Panc1 (cell line): ENCODE data around the gene RMRP. TPM values are rescaled to one million over a fixed set of nuclear protein-coding genes. Genes with fewer than 3 reads are reported as not detected.
A peak's percentile ranks its signal among the peaks of the same experiment; 100 is the strongest.

Experiments
- ATAC-seq: fragments of 200-7000 bp; cut with Tn5 transposase; 2 replicates; pipeline ENCODE4 v1.9.1; 2020; ENCODE audit warnings: mild to moderate bottlenecking, moderate library complexity
- BruUV-seq: library from RNA; stranded (reverse); fragments of 400-500 nt; replicated peaks from 2 replicates; lab custom pipeline; 2021; lab: Mats Ljungman, UMichigan
- CTCF ChIA-PET: fragments of 300-600 bp; sonication (Branson Sonifier 250); formaldehyde crosslinking; loops from one replicate; lab custom pipeline; 2022; ENCODE audit warnings: antibody characterized with exemption; lab: Charles Lee
- POLR2A ChIA-PET: fragments of 300-600 bp; sonication (Branson Sonifier 250); formaldehyde crosslinking; loops from one replicate; lab custom pipeline; 2022; ENCODE audit warnings: antibody characterized with exemption; lab: Charles Lee
- DNase-seq: peaks from one replicate; pipeline ENCODE4 v3.0.0-alpha.2; 2010; ENCODE audit warnings: low read depth, low spot score
- H3K27ac ChIP-seq: 2 replicates; pipeline ENCODE4 v1.5.1; 2011; ENCODE audit warnings: mild to moderate bottlenecking, low read length, inconsistent platforms
- H3K27me3 ChIP-seq: fragments of 200-500 bp; sonication (Bioruptor generic); 2 replicates; pipeline ENCODE4 v1.6.0; 2014; ENCODE audit warnings: low read length, inconsistent platforms; ENCODE audit not compliant: control insufficient read depth, insufficient read depth
- H3K36me3 ChIP-seq: fragments of 200-500 bp; sonication (Bioruptor generic); 2 replicates; pipeline ENCODE4 v1.5.1; 2014; ENCODE audit warnings: inconsistent platforms, mild to moderate bottlenecking, low read length, moderate library complexity; ENCODE audit not compliant: control insufficient read depth, insufficient read depth
- H3K4me1 ChIP-seq: 2 replicates; pipeline ENCODE4 v1.5.1; 2011; ENCODE audit warnings: inconsistent platforms, mild to moderate bottlenecking, low read length, moderate library complexity; ENCODE audit not compliant: control insufficient read depth, insufficient read depth
- H3K4me3 ChIP-seq, 2 experiments: 2 replicates each; pipeline ENCODE4 v1.5.1; 2011 to 2012; ENCODE audit warnings: low read depth in 2 of 2, low read length in 2 of 2, mild to moderate bottlenecking in 2 of 2, inconsistent platforms in 1 of 2, moderate library complexity in 1 of 2
- H3K9me3 ChIP-seq: fragments of 200-500 bp; sonication (Bioruptor generic); 2 replicates; pipeline ENCODE4 v1.5.1; 2014; ENCODE audit warnings: low read depth, mild to moderate bottlenecking, inconsistent platforms, low read length, moderate library complexity; ENCODE audit not compliant: control insufficient read depth, insufficient read depth
- CTCF ChIP-seq: fragments of 450-650 bp; IDR thresholded peaks from 2 replicates; pipeline ENCODE4 v1.5.1; 2017; ENCODE audit warnings: mild to moderate bottlenecking
- POLR2AphosphoS5 ChIP-seq: IDR thresholded peaks from 2 replicates; pipeline ENCODE4 v1.6.1; 2012; ENCODE audit warnings: mild to moderate bottlenecking, low read depth, low read length, moderate library complexity
- SIN3A ChIP-seq: IDR thresholded peaks from 2 replicates; pipeline ENCODE4 v1.6.1; 2012; ENCODE audit warnings: low read depth, mild to moderate bottlenecking, low read length, moderate library complexity, borderline replicate concordance; ENCODE audit not compliant: insufficient read depth
- TCF7L2 ChIP-seq: IDR thresholded peaks from 2 replicates; pipeline ENCODE4 v1.6.1; 2011; ENCODE audit warnings: mild to moderate bottlenecking, low read depth, low read length, inconsistent platforms
- in situ Hi-C: cut with HindIII; loops from 2 replicates; pipeline ENCODE4 v1.10.0; 2016; ENCODE audit warnings: low sequenced_read_pairs, low pct_unique_long_range_greater_than_20kb
- intact Hi-C: fragments of 100-400 bp; cut with micrococcal nuclease; formaldehyde crosslinking; loops from one replicate; pipeline ENCODE4 v1.10.0; 2022; ENCODE audit not compliant: unreplicated experiment
- total RNA-seq: library from RNA; stranded (reverse); gene quantifications from one replicate; pipeline ENCODE4 v1.2.1, GENCODE V29; 2021; ENCODE audit not compliant: unreplicated experiment
- TF ChIP-seq, protein P1 (sequence below), 2 experiments: IDR thresholded peaks; 2 replicates each; pipeline ENCODE4 v1.6.1; 2011 to 2012; ENCODE audit warnings: low read depth in 2 of 2, control low read depth in 1 of 2, low read length in 1 of 2, mild to moderate bottlenecking in 1 of 2, moderate library complexity in 1 of 2; ENCODE audit not compliant: insufficient read depth in 1 of 2

The RMRP gene
- total RNA-seq, 1 experiment from 2014 or later = 29,896 TPM

- in situ Hi-C loops (no loop called here), intact Hi-C loops (no loop called here)
- CTCF ChIA-PET = no interaction called here
- no peak for TF ChIP-seq TCF7L2
- TF ChIP-seq POLR2AphosphoS5 = no peak
- no peak for TF ChIP-seq SIN3A
- TF ChIP-seq, protein P1, sequence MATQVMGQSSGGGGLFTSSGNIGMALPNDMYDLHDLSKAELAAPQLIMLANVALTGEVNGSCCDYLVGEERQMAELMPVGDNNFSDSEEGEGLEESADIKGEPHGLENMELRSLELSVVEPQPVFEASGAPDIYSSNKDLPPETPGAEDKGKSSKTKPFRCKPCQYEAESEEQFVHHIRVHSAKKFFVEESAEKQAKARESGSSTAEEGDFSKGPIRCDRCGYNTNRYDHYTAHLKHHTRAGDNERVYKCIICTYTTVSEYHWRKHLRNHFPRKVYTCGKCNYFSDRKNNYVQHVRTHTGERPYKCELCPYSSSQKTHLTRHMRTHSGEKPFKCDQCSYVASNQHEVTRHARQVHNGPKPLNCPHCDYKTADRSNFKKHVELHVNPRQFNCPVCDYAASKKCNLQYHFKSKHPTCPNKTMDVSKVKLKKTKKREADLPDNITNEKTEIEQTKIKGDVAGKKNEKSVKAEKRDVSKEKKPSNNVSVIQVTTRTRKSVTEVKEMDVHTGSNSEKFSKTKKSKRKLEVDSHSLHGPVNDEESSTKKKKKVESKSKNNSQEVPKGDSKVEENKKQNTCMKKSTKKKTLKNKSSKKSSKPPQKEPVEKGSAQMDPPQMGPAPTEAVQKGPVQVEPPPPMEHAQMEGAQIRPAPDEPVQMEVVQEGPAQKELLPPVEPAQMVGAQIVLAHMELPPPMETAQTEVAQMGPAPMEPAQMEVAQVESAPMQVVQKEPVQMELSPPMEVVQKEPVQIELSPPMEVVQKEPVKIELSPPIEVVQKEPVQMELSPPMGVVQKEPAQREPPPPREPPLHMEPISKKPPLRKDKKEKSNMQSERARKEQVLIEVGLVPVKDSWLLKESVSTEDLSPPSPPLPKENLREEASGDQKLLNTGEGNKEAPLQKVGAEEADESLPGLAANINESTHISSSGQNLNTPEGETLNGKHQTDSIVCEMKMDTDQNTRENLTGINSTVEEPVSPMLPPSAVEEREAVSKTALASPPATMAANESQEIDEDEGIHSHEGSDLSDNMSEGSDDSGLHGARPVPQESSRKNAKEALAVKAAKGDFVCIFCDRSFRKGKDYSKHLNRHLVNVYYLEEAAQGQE (IDR thresholded peaks at IDR 0.05; ENCODE audit: insufficient read depth in 1 of 2, low read depth in 2 of 2, low read length in 1 of 2) = no peak
- no peak for TF ChIP-seq CTCF
- Histone ChIP-seq H3K9me3 (no peaks in the 10 kb centered on the region), H3K27ac (peak overlapping the region; percentile 97; the same call in 1 of the 2 replicates), H3K27me3 (no peaks in the 10 kb centered on the region), H3K4me3 (no peak overlapping the region), H3K4me1 (peaks cover 38% of the 10 kb centered on the region), H3K36me3 (no peaks in the 10 kb centered on the region)
- no TSS peak for BruUV-seq
- no peak for DNase-seq
- POLR2A ChIA-PET = interaction anchor here (0.7 kb wide), 1 partner anchor 23 kb away, joined by 3 read pairs; the partner anchor contains the start of gene TPM2
- no peak for ATAC-seq
Observed at GRCh38 chr9:35666549-35666948, 8.7 kb upstream of the RMRP start.

DNA sequence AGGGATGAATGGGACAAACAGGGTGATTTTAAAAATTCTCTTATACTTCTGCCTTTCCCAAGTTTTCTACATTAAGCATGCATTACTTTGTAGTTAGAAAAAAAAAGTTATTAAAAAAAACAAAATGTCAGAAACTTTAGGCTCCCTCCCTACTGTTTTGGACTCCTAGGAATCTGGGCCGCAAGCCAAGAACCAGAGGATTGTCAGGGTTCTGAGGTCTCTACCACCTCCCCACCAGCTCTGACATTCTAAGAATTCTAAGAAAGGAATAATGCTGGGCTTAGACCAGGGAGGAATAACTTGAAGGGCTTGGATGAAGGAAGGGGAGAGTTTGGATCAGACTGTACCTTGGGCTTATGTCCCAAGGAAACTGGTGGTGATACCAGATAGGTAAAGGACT, 8.2 kb upstream of the RMRP start:
- Histone ChIP-seq H3K27me3 (no peaks in the 10 kb centered on the region), H3K4me1 (peaks cover 43% of the 10 kb centered on the region), H3K27ac (peak overlapping the region; percentile 97; the same call in 1 of the 2 replicates), H3K9me3 (no peaks in the 10 kb centered on the region), H3K4me3 (no peak overlapping the region), H3K36me3 (peaks cover 3% of the 10 kb centered on the region)
- DNase-seq = no peak
- ChIA-PET CTCF (interaction anchor here (0.6 to 1.1 kb wide), 3 partner anchors 23 to 124 kb away, joined by 3 to 4 read pairs (median 3); partner anchors contain the start of gene TPM2), POLR2A (interaction anchor here (0.6 to 0.7 kb wide), 2 partner anchors 23 to 24 kb away, joined by 3 to 7 read pairs; partner anchors contain the start of gene TPM2)
- TF ChIP-seq TCF7L2 (no peak), CTCF (no peak), POLR2AphosphoS5 (no peak), SIN3A (no peak)
- TF ChIP-seq, protein P1 (IDR thresholded peaks at IDR 0.05; ENCODE audit: insufficient read depth in 1 of 2, low read depth in 2 of 2, low read length in 1 of 2) = no peak
- no peak for ATAC-seq
- intact Hi-C loops (no loop called here), in situ Hi-C loops (no loop called here)
- no TSS peak for BruUV-seq
